HG02884 (cell line): Measurements from ENCODE around the gene HSPA1B.
"Not testable (repeated sequence)": the region's sequence is repeated elsewhere in the genome, so short reads cannot be mapped to it uniquely, and the experiment has no call there.

Experiments
- ATAC-seq: cut with Tn5 transposase; IDR thresholded peaks from one replicate; pipeline ENCODE4 v1.9.1; 2021; ENCODE audit warnings: mild to moderate bottlenecking, moderate library complexity; ENCODE audit not compliant: unreplicated experiment

The HSPA1B gene

DNA sequence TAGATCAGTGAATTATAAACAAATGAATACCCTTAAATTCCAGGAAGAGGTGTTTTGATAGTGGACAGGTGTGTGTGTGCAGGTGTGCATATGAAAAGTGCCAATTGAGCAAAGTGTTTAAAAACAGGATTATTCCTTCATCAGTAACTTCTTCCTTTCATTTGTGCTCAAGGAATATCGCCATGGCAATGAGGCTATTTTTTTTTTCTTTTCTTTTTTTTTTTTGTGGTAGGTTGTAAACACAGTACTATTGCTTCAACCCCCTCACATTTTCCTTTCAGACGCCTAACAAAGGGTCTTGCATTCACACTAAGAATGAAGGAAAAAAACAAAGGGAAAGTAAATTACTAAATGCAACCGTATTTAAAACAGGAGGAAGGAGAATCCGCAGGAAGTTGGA lies 2.0 kb upstream of the HSPA1B start:
- ATAC-seq: no peak

DNA sequence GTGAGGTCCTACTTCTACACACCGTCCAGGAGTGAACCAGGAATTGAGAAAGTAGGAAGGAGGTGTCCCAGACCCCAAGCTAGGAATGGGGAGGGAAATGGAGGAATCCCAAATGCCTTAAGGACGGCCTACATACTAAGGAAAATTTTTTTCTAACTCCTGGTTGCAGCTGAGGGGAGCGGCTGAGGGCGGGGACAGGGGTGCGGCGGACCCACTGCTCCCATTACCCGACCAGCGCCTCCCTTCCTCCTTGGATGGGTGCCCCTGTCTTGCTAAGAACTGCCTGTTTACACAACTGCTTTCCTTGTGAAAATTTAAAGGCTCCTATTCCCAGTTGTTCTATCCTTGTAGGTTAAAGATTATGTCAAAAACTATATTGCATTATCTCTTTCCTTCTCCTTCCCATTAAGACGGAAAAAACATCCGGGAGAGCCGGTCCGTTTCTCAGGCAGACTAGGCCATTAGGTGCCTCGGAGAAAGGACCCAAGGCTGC lies 699 bp upstream of the HSPA1B start:
- ATAC-seq: no peak

DNA sequence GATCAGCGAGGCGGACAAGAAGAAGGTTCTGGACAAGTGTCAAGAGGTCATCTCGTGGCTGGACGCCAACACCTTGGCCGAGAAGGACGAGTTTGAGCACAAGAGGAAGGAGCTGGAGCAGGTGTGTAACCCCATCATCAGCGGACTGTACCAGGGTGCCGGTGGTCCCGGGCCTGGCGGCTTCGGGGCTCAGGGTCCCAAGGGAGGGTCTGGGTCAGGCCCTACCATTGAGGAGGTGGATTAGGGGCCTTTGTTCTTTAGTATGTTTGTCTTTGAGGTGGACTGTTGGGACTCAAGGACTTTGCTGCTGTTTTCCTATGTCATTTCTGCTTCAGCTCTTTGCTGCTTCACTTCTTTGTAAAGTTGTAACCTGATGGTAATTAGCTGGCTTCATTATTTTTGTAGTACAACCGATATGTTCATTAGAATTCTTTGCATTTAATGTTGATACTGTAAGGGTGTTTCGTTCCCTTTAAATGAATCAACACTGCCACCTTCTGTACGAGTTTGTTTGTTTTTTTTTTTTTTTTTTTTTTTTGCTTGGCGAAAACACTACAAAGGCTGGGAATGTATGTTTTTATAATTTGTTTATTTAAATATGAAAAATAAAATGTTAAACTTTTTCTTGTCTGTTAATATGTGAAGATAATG lies 2.2 kb downstream of the HSPA1B start:
- ATAC-seq: no peak

DNA sequence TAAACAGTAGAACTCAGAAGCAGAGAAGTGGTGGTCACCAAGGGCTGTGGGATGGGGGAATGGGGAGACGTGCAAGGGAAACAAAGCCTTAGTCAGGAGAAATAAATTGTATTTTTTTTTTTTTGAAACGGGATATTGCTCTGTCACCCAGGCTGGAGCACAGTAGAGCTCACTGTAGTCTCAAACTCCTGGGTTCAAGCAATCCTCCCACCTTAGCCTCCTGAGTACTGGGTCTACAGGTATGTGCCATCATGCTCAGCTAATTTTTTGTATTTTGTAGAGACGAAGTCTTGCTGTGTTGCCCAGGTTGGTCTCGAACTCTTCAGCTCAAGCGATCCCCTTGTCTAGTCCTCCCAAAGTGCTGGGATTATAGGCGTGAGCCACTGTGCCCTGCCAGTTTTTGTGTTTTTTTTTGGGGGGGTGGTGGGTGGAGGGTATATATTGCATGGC lies 3.4 kb downstream of the HSPA1B start:
- ATAC-seq: no peak

DNA sequence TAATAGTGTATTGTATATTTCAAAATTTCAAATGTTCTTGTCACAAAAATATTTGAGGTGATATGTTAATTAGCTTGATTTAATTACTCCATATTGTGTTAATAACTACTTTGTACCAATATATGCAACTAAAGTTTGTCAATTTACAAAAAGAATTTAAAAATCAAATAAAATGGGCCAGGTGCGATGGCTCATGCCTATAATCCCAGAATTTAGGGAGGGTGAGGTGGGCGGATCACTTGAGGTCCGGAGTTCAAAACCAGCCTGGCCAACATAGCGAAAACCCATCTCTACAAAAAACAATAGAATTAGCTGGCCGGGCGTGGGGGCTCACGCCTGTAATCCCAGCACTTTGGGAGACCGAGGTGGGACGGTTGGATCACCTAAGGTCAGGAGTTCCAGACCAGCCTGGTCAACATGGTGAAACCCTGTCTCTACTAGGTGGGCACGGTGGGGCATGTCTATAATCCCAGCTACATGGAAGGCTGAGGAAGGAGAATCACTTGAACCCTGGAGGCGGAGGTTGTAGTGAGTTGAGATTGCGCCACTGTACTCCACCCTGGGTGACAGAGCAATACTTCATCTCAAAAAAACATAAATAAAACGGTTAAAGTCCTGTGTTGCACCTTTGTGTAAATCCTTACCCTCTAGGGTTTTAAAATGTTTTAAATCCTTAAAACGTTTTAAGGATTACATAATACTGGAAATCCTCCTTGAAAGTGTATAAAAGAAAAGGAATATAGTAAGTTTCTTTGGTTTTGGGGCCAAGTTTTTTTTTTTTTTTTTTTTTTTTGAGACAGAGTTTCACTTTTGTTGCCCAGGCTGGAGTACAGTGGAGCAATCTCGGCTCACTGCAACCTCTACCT lies 4.0 kb downstream of the HSPA1B start:
- no peak for ATAC-seq

DNA sequence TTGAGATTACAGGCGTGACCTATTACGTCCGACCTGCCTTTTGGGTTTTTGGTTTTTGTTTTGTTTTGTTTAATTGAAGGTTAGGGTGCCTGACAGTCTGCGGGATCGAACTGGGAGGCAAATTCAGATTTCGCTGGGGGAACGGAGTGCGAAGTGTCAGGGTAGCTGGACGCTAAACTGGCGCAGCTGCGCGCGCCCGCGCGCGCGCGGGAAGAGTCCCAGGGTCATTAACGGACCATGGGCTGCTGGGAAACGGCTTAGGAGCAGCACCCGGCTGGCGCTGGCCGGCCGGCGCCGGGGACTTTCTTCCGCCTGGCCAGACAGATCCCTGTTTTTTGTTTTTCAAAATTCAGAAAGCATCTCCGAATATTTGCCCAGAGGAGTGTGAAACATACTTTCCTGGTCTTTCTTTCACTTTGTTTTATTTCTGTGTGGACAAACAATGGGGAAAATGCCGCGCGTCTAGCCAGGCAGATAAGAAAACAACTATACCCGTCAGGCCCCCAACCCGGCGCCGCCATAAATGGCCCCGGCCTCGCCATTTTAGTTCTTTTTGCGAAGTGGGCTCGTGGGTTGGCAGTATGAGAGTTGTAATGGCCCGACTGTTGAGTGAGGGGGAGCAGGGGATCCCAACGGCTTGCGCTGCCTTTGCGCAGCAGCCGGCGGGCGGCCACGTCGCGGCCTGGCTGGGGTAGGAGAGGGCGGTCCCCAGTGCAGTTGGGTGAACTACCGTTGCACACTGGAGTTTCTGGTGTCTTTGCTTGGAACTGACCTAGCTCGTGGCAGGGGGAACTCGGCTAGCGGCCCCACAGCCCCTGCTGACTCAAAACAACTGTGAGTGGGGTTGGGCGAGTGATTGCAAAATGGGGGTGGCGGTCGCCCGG lies 7.1 kb downstream of the HSPA1B start:
- no peak for ATAC-seq

DNA sequence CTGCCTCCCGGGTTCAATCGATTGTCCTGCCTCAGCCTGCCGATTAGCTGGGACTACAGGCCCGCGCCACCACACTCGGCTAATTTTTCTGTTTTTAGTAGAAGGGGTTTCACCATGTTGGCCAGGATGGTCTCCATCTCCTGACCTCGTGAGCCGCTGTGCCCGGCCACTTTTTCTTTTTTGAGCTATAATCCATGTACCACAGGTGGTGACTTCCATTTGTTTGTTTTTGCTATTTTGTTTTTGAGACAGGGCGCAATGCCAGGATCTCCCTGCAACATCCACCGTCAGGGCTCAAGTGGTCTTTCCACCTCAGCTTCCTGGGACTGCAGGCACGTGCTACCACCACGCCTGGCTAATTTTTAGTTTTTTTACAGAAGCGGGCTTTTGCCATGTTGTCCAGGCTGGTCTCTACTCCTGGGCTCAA lies 8.5 kb downstream of the HSPA1B start:
- ATAC-seq: no peak

DNA sequence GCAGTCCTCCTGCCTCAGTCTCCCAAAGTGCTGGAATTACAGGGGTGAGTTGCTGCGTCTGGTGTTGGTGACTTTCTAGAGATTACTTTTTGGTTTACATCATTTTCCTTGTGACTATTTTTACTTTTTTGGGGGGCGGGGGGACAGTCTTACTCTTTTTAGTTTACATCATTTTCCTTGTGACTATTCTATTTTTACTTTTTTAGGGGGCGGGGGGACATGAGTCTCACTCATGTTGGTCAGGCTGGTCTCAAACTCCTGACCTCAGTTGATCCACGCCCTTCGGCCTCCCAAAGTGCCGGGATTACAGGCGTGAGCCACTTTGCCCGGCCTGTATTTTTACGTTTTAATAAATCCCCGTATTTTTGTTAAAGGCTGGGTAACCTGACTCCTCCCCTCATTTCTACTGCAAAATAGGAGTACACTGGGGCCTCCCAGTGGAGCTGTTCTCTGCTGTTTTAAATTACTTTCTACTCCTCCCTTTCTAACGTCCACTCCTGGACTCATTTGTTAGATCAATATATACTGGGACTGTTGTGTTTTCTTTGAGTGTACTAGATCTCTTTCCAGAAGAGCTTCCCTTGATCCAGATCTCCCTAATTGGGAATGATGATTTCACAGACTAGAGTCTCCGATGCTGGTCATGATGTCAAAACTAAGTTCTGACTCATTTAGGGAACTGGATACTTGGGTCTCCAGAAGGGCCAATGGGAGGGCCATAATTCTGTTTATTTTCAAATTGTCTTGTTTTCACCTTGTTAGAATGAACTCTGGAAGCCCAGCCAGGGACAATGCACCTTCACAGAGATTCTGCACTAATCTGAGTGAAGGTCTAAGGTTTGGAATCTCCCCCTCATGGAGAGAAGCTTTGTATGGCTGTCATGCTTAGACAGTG lies 9.2 kb downstream of the HSPA1B start:
- ATAC-seq: no peak

DNA sequence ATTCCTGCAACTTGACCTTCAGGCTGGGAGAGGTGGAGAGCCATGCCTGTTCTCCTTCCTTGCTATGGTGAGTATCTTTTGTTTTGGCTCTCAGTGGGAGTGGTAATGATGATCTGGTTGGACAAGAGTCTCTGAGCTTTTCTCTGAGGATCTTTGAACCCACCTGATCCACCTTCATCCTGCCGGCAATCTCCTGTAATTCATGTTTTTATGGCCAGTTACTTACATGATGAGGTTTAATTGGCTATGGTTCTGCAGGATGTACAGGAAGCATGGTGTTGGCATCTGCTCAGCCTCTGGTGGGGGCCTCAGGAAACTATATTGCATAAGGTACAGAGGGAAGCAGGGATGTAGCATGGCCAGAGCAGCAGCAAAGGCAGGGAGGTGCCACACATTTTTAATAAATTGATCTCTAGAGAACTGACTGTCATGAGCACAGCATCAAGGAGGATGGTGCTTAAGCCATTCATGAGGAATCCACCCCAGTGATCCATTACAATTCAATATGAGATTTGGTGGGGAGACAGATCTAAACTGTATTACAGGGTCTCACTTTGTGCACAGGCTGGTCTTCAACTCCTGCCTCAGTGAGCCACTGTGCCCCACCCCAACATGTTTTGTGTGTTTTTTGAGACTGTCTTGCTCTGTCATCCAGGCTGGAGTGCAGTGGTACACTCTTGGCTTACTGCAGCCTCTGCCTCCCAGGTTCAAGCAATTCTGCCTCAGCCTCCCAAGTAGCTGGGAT lies 10.0 kb downstream of the HSPA1B start:
- ATAC-seq: no peak

DNA sequence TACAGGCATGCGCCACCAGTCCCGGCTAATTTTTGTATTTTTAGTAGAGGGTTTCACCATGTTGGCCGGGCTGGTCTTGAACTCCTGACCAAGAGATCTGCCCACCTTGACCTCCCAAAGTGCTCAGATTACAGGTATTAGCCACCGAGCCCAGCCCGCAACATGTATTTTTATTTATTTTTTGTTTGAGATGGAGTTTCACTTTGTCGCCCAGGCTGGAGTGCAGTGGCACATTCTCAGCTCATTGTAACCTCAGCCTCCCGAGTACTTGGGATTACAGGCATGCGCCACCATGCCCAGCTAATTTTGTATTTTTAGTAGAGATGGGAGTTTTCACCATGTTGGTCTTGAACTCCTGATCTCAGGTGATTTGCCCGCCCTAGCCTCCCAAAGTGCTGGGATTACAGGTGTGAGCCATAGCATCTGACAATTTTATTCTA lies 10.6 kb downstream of the HSPA1B start:
- ATAC-seq: not testable (repeated sequence)

DNA sequence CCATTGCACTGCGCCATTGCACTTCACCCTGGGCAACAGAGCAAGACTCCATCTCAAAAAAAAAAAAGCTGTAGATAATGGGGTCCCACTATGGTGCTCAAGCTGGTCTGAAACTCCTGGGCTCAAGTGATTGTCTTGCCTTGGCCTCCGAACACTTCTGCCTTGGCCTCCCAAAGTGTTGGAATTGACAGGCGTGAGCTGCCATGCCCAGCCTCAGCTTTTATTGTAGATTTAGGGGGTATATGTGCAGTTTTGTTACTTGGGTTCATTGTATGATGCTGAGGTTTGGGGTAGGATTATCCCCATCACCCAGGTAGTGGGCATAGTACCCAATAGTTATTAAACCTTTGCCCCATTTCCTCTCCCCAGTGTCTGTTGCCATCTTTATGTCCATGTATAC lies 11.4 kb downstream of the HSPA1B start:
- ATAC-seq: no peak

DNA sequence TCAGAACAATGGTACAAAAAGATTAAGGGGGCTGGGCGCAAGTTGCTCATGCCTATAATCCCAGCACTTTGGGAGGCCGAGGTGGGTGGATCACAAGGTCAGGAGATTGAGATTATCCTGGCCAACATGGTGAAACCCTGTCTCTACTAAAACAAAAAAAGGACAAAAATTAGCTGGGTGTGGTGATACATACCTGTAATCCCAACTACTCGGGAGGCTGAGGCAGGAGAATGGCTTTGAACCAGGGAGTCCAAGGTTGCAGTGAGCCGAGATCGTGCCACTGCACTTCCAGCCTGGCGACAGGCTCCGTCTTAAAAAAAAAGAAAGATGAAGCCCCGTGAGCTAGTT lies 12.2 kb downstream of the HSPA1B start:
- not testable (repeated sequence) for ATAC-seq

DNA sequence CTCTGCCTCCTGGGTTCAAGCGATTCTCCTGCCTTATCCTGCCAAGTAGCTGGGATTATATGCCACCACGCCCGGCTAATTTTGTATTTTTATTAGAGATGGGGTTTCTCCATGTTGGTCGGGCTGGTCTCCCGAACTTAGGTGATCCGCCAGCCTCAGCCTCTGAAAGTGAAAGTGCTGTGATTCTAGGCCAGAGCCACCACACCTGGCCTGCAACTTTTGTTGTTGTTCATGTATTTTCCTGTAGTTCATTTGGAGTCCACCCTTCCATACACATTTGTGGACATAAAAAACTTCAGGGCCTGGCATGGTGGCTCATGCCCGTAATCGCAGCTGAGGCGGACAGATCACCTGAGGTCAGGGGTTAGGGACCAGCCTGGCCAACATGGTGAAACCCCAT lies 14.5 kb downstream of the HSPA1B start:
- ATAC-seq: no peak

DNA sequence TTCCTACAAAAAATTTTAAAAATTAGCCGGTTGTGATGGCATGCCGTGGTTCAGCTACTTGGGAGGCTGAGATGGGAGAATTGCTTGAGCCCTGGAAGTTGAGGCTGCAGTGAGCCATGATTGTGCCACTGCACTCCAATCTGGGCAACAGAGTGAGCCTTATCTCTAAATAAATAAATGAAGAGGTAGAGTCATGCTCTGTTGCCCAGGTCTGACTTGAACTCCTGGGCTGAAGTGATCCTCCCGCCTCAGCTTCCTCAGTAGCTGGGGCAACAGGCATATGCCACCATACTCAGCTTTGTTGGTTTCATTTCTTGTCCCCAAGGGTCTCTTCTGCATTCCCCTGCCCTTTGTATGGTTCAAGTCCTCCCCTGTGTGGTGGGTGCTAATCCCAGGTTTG lies 17.0 kb downstream of the HSPA1B start:
- ATAC-seq: no peak

DNA sequence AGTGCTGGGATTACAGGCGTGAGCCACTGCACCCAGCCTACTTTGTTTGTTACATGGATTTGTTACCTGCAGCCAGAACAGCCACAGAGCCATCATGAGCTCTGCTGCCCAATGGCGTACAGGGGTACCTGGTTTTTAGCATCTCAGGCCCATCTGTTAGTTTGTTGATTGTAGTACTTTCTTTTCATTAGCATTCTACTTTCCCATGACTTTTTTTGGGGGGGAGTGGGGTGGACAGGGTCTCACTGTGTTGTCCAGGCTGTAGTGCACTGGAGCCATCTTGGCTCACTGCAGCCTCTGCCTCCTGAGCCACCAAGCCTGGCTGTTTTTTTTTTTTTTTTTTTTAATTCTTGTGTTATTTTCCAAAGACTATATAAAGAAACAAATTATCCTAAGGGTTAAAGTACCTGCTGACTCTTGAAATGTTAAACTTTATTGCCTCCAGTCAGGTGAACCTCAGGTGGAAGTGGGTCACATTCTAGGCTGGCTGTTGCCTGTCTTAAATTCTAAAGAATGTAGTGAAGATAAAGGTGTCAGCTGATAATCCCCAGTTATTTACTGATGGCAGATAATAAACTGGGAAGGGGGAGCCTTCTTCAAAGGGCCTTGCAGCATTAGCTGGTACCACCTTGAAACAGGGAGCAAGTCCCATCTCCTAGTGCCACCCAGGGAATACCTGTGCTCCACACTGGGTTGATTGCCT lies 19.9 kb downstream of the HSPA1B start:
- ATAC-seq: no peak

DNA sequence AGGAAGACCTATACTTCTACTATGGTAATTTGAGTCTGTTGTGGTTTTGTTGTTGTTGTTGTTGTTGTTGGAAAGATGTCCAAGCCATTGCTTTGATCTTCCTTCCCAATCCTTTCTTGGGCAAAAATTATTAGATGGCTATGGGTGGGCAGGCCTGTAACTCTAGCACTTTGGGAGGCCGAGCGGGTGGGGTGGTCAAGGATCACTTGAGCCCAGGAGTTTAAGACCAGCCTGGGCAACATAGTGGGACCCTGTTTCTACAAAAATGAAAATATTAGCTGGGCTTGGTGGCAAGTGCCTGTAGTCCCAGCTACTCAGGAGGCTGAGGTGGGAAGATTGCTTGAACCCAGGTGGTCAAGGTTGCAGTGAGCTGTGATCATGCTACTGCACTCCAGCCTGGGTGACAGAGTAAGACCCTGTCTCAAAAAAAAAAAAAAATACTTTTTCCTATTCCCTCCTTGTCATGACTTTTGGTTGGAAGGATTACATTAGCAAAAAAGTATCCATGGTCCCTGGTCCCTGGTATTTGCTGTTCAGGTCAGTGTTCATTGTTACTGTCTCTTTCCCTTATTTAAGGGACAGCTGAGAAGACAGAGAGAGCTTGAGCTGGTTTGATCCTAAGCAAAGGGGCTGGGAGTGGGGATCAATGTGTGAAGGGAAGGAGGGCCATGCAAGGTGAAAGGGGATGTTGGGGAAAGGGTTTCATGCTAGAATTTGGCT lies 23.4 kb downstream of the HSPA1B start:
- no peak for ATAC-seq

DNA sequence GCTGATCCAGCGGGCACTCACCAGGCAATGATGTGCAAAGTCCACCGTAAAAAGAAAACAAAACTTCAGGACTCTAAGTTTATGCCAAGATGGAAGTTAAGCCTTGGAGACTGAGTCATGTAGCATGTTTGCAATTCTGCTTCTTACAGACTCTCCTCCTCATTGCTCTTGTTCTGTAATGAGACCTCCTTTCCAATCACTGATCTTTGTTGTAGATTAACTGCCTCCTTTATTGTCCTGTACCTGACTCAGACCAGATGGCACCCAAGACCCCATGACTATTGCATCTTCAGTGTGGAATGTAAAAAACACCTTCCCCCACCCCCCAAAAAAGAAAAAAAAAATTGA lies 23.9 kb downstream of the HSPA1B start:
- no peak for ATAC-seq

DNA sequence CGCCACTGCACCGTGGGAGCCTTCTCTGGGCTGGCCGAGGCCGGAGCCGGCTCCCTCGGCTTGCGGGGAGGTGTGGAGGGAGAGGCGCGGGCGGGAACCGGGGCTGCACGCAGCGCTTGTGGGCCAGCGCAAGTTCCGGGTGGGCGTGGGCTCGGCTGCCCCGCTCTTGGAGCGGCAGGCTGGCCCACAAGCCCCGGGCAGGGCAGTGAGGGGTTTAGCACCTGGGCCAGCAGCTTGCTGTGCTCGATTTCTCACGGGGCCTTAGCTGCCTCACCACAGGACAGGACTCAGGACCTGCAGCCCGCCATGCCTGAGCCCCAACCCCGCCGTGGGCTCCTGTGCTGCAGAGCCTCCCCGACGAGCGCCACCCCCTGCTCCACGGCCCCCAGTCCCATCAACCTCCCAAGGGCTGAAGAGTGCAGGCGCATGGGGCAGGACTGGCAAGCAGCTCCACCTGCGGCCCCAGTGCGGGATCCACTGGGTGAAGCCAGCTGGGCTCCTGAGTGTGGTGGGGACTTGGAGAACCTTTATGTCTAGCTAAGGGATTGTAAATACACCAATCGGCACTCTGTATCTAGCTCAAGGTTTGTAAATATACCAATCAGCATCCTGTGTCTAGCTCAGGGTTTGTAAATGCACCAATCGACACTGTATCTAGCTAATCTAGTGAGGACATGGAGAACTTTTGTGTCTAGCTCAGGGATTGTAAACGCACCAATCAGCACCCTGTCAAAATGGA lies 24.6 kb downstream of the HSPA1B start:
- not testable (repeated sequence) for ATAC-seq
